Measurements from ENCODE around the gene LLGL2. TPM values are rescaled to one million over a fixed set of nuclear protein-coding genes. Genes with fewer than 3 reads are reported as not detected.

LLGL2 gene
- total RNA-seq, 2 donors from 2014 or later: 113 to 251 TPM

DNA sequence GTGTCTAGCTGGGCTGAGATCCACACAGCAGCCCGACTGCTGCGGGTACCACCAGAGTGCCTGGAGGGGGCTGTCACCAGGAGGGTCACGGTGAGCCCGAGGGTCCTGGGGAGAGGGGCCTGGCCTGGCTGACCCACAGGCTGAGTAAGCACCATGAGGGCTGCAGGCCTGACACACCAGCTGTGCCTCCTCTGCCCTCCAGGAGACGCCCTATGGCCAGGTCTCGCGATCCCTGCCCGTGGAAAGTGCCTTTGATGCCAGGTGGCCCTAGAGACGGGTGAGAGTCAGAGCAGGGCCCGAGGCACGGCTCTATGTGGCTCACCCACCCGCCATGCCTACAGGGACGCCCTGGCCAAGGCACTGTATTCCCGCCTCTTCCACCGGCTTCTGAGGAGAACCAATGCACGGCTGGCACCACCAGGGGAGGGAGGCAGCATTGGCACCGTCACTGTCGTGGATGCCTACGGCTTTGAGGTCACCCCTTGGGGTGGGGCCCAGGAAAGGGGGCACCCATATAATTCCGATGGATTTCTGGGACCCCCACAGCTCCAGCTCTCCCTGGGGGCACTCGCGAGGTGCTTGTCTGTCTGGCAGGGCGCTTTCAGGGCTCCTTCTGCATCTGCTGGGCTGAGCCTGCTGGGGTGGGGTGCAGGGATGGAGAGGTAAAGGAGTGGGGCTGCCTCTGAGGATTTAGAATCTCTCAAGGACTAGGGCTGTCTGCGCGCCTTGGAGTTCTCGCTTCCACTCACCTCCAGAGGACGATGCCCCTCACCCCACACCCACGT lies 69.2 kb downstream of the LLGL2 start:
- Histone ChIP-seq H3K36me3 (replicated peaks in 1 of 2; ENCODE audit: insufficient read depth in 1 of 2, low read depth in 2 of 2) (no peaks in the 10 kb centered on the region), H3K27me3 (no peaks in the 10 kb centered on the region), H3K4me1 (peaks cover 5% of the 10 kb centered on the region), H3K4me3 (no peak overlapping the region), H3K9me3 (no peaks in the 10 kb centered on the region), H3K27ac (no peak overlapping the region)
- WGBS, 2 donors: 66 to 72% methylated on average over 13 to 28 of the region's 28 CpGs
- TF ChIP-seq POLR2A (IDR thresholded peaks at IDR 0.05) (no peak), CTCF (IDR thresholded peaks at IDR 0.05) (no peak)
- intact Hi-C loops (cut with DNase I): loop anchor here (5.0 kb wide), 1 partner anchor 167 kb away; no protein-coding TSS in a partner anchor
- no peak for DNase-seq
- ATAC-seq: no peak

- Histone ChIP-seq H3K9me3 (no peaks in the 10 kb centered on the region), H3K4me3 (no peak overlapping the region), H3K36me3 (replicated peaks in 1 of 2; ENCODE audit: insufficient read depth in 1 of 2, low read depth in 2 of 2) (no peaks in the 10 kb centered on the region), H3K27ac (no peak overlapping the region), H3K4me1 (no peaks in the 10 kb centered on the region), H3K27me3 (no peaks in the 10 kb centered on the region)
- ATAC-seq (no peak), DNase-seq (no peak)
- intact Hi-C loops (cut with DNase I): no loop called here
- TF ChIP-seq POLR2A (IDR thresholded peaks at IDR 0.05) (no peak), CTCF (IDR thresholded peaks at IDR 0.05) (no peak)
- WGBS, 2 donors: 70 to 74% methylated on average over 12 of the region's 13 CpGs
Observed at GRCh38 chr17:75595284-75595919, 69.9 kb downstream of the LLGL2 start.

GRCh38 chr17:75595920-75596313 lies 70.4 kb downstream of the LLGL2 start:
- Histone ChIP-seq H3K27me3 (no peaks in the 10 kb centered on the region), H3K4me3 (no peak overlapping the region), H3K9me3 (no peaks in the 10 kb centered on the region), H3K4me1 (peaks cover 2% of the 10 kb centered on the region), H3K36me3 (replicated peaks in 1 of 2; ENCODE audit: insufficient read depth in 1 of 2, low read depth in 2 of 2) (no peaks in the 10 kb centered on the region), H3K27ac (no peak overlapping the region)
- no peak for ATAC-seq
- WGBS, 2 donors: 77 to 89% methylated on average over 3 to 6 of the region's 6 CpGs
- TF ChIP-seq CTCF (IDR thresholded peaks at IDR 0.05): no peak
- no peak for TF ChIP-seq POLR2A (IDR thresholded peaks at IDR 0.05)
- no peak for DNase-seq
- intact Hi-C loops (cut with DNase I): no loop called here

GRCh38 chr17:75596320-75597087 lies 71.0 kb downstream of the LLGL2 start:
- intact Hi-C loops (cut with DNase I): no loop called here
- WGBS, 2 donors: 84 to 94% methylated on average over 8 to 14 of the region's 17 CpGs
- Histone ChIP-seq H3K4me3 (no peak overlapping the region), H3K36me3 (replicated peaks in 1 of 2; ENCODE audit: insufficient read depth in 1 of 2, low read depth in 2 of 2) (no peaks in the 10 kb centered on the region), H3K27ac (no peak overlapping the region), H3K4me1 (peaks cover 3% of the 10 kb centered on the region), H3K9me3 (no peaks in the 10 kb centered on the region), H3K27me3 (no peaks in the 10 kb centered on the region)
- no peak for ATAC-seq
- TF ChIP-seq CTCF (IDR thresholded peaks at IDR 0.05) (no peak), POLR2A (IDR thresholded peaks at IDR 0.05) (no peak)
- DNase-seq: no peak
